H1 (cell line): ENCODE measurements around the gene SNX24.

Experiments used
- EP300 ChIP-seq, 2 experiments: IDR thresholded peaks; 1 replicate in 1 of 2; 2 replicates in 1 of 2; pipeline ENCODE4 v1.6.1; 2011 to 2012; ENCODE audit warnings: low read depth in 2 of 2, low read length in 2 of 2, mild to moderate bottlenecking in 2 of 2, borderline replicate concordance in 1 of 2, inconsistent platforms in 1 of 2, moderate library complexity in 1 of 2
- EZH2 ChIP-seq: fragments of 200-600 bp; sonication (generic); IDR thresholded peaks from 2 replicates; pipeline ENCODE4 v1.7.1; 2012; ENCODE audit warnings: low read depth, mild to moderate bottlenecking, moderate library complexity, low read length, inconsistent platforms; ENCODE audit not compliant: severe bottlenecking
- HDAC6 ChIP-seq: IDR thresholded peaks from one replicate; pipeline ENCODE4 v1.7.1; 2012; ENCODE audit warnings: low read depth, mild to moderate bottlenecking, inconsistent platforms, low read length, moderate library complexity
- JUN ChIP-seq: IDR thresholded peaks from 2 replicates; pipeline ENCODE4 v1.6.1; 2011; ENCODE audit warnings: low read depth, mild to moderate bottlenecking, improper control_type of control experiment, low read length
- POLR2A ChIP-seq, 2 experiments: IDR thresholded peaks; 1 replicate in 1 of 2; 2 replicates in 1 of 2; pipeline ENCODE4 v1.6.1; 2011; ENCODE audit warnings: low read depth in 2 of 2, low read length in 2 of 2, mild to moderate bottlenecking in 2 of 2; ENCODE audit errors: control extremely low read depth in 1 of 2
- TAF1 ChIP-seq: IDR thresholded peaks from 2 replicates; pipeline ENCODE4 v1.6.1; 2011; ENCODE audit warnings: mild to moderate bottlenecking, low read depth, low read length
- TF ChIP-seq, protein P1 (sequence below), 3 experiments: IDR thresholded peaks; 1 replicate in 2 of 3; 2 replicates in 1 of 3; pipeline versions ENCODE4 v1.5.1 to v1.6.1; 2011; ENCODE audit warnings: low read length in 3 of 3, mild to moderate bottlenecking in 3 of 3, inconsistent platforms in 2 of 3, low read depth in 1 of 3, moderate library complexity in 1 of 3; ENCODE audit not compliant: insufficient read depth in 1 of 3; ENCODE audit errors: control extremely low read depth in 1 of 3
- TF ChIP-seq, protein P2 (sequence below): IDR thresholded peaks from 2 replicates; pipeline ENCODE4 v1.6.1; 2011; ENCODE audit warnings: low read depth, mild to moderate bottlenecking, low read length; ENCODE audit not compliant: insufficient read depth

DNA sequence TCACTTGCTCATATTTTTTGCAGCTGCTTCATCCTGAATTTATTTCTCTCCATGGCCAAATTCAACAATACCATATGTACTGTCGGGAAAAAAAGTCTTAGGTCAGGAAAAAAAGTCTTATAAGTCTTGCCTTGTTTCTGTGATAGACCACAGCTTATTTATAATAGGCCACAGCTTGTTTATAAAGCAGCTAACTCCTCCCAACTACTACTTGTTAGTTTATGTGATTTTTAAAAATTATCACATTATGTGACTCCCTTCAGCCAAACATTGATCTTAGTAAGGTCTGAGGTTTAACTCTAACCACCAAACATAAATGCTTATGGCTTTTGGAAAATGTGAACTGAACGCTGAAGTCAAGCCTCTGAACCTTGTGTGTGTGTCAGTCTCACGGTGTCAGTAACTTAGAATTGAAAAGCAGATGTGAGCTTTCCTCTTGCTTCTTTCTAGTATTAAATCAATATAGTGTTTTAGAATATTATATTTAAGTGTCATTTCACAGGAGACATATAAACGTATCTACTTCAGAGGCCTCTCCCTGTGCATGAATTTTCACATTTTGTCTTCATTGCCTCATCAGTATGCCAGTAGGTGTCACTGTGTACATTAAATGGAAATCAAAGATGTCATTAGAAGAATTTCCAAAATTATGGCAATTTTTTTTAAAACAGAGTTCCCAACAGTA, 51.3 kb downstream of the SNX24 start:
- TF ChIP-seq, protein P1, sequence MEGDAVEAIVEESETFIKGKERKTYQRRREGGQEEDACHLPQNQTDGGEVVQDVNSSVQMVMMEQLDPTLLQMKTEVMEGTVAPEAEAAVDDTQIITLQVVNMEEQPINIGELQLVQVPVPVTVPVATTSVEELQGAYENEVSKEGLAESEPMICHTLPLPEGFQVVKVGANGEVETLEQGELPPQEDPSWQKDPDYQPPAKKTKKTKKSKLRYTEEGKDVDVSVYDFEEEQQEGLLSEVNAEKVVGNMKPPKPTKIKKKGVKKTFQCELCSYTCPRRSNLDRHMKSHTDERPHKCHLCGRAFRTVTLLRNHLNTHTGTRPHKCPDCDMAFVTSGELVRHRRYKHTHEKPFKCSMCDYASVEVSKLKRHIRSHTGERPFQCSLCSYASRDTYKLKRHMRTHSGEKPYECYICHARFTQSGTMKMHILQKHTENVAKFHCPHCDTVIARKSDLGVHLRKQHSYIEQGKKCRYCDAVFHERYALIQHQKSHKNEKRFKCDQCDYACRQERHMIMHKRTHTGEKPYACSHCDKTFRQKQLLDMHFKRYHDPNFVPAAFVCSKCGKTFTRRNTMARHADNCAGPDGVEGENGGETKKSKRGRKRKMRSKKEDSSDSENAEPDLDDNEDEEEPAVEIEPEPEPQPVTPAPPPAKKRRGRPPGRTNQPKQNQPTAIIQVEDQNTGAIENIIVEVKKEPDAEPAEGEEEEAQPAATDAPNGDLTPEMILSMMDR (IDR thresholded peaks at IDR 0.05; ENCODE audit: control extremely low read depth in 1 of 3, insufficient read depth in 1 of 3, low read depth in 1 of 3, low read length in 3 of 3) = peak in 2 of 3 experiments; percentile 21 to 38; a peak in 2 of 4 replicates
- TF ChIP-seq TAF1 (no peak), EZH2 (no peak), EP300 (IDR thresholded peaks at IDR 0.05; ENCODE audit: borderline replicate concordance in 1 of 2, low read depth in 2 of 2, low read length in 2 of 2) (no peak), POLR2A (IDR thresholded peaks at IDR 0.05; ENCODE audit: control extremely low read depth in 1 of 2, low read depth in 2 of 2, low read length in 2 of 2) (no peak), JUN (no peak), HDAC6 (no peak)
- TF ChIP-seq, protein P2, sequence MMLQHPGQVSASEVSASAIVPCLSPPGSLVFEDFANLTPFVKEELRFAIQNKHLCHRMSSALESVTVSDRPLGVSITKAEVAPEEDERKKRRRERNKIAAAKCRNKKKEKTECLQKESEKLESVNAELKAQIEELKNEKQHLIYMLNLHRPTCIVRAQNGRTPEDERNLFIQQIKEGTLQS = no peak
